ENCODE results near the gene CDH22. TPM values are rescaled to one million over a fixed set of nuclear protein-coding genes. Genes with fewer than 3 reads are reported as not detected.

The CDH22 gene
- total RNA-seq, 1 experiment from 2014 or later, result not detected

DNA sequence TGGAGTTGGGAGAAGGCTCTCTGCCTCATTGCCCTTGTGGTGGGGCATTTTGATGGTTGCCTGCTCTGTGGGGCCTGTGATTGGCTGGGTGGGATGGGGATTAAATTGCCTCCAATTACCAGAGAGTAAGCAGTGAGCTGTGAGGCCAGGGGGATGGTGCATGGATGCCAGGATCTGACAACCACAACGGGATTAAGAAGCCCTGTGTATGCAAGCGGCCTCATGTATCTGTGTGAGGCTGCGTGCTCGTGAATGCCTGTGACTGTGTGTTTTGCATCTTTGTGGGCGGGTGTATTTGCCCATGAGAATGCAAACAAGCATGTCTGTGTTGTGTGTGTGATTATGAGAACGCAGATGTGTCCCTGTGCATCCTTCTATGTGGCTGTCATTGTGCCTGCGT, 144.0 kb downstream of the CDH22 start:
- Histone ChIP-seq H3K4me3 (ENCODE audit: low read depth, low read length, poor library complexity, severe bottlenecking) (no peak overlapping the region), H3K4me1 (ENCODE audit: insufficient read depth, low read length, poor library complexity, severe bottlenecking) (no peaks in the 10 kb centered on the region), H3K36me3 (ENCODE audit: insufficient read depth, low read length, poor library complexity, severe bottlenecking) (no peaks in the 10 kb centered on the region), H3K9me3 (ENCODE audit: low read depth, low read length, poor library complexity, severe bottlenecking) (no peaks in the 10 kb centered on the region), H3K27me3 (replicated peaks; ENCODE audit: insufficient read depth, low read depth, low read length, poor library complexity) (peaks cover 7% of the 10 kb centered on the region), H3K27ac (ENCODE audit: low read depth, low read length, poor library complexity, severe bottlenecking) (no peak overlapping the region)
- CTCF ChIA-PET, result no interaction called here
- DNase-seq (ENCODE audit: low spot score), result no peak
- POLR2A ChIA-PET (ENCODE audit: low non-redundant PET), result no interaction called here
- intact Hi-C loops (cut with micrococcal nuclease; ENCODE audit: unreplicated experiment), result no loop called here
- BruUV-seq (replicated peaks), result no TSS peak
- TF ChIP-seq, protein P1, sequence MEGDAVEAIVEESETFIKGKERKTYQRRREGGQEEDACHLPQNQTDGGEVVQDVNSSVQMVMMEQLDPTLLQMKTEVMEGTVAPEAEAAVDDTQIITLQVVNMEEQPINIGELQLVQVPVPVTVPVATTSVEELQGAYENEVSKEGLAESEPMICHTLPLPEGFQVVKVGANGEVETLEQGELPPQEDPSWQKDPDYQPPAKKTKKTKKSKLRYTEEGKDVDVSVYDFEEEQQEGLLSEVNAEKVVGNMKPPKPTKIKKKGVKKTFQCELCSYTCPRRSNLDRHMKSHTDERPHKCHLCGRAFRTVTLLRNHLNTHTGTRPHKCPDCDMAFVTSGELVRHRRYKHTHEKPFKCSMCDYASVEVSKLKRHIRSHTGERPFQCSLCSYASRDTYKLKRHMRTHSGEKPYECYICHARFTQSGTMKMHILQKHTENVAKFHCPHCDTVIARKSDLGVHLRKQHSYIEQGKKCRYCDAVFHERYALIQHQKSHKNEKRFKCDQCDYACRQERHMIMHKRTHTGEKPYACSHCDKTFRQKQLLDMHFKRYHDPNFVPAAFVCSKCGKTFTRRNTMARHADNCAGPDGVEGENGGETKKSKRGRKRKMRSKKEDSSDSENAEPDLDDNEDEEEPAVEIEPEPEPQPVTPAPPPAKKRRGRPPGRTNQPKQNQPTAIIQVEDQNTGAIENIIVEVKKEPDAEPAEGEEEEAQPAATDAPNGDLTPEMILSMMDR (conservative IDR thresholded peaks at IDR 0.05; ENCODE audit: low read depth, low read length), result no peak
- no peak for TF ChIP-seq EZH2 (IDR thresholded peaks at IDR 0.05; ENCODE audit: borderline replicate concordance, low read depth, low read length, poor library complexity, severe bottlenecking)

DNA sequence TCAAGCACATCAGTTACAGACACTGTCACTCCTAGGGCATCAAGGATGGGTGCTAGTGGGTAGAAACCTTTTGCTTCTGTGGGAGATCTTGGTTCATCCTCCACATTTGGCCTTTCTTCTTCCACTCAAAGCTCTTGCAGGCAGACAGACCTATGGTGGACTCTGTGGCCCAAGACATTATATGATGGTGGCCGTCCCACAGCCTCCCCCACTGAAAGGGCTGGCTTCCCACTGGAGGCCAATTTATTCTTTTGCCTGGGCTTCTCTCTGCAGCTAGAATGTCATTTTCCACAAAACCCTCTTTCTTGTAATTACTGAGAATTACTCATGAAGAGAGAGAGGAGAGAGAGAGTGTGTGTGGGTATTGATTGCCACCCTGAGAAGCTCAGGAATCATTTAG, 146.4 kb downstream of the CDH22 start:
- TF ChIP-seq, protein P1 (conservative IDR thresholded peaks at IDR 0.05; ENCODE audit: low read depth, low read length), result no peak
- no peak for TF ChIP-seq EZH2 (IDR thresholded peaks at IDR 0.05; ENCODE audit: borderline replicate concordance, low read depth, low read length, poor library complexity, severe bottlenecking)
- no peak overlapping the region for H3K27ac ChIP-seq (ENCODE audit: low read depth, low read length, poor library complexity, severe bottlenecking)
- H3K9me3 ChIP-seq (ENCODE audit: low read depth, low read length, poor library complexity, severe bottlenecking), result no peaks in the 10 kb centered on the region
- BruUV-seq (replicated peaks), result no TSS peak
- CTCF ChIA-PET, result no interaction called here
- H3K4me3 ChIP-seq (ENCODE audit: low read depth, low read length, poor library complexity, severe bottlenecking), result no peak overlapping the region
- H3K36me3 ChIP-seq (ENCODE audit: insufficient read depth, low read length, poor library complexity, severe bottlenecking), result no peaks in the 10 kb centered on the region
- POLR2A ChIA-PET (ENCODE audit: low non-redundant PET), result no interaction called here
- DNase-seq (ENCODE audit: low spot score), result no peak
- peaks cover 7% of the 10 kb centered on the region for H3K27me3 ChIP-seq (replicated peaks; ENCODE audit: insufficient read depth, low read depth, low read length, poor library complexity)
- intact Hi-C loops (cut with micrococcal nuclease; ENCODE audit: unreplicated experiment), result no loop called here
- no peaks in the 10 kb centered on the region for H3K4me1 ChIP-seq (ENCODE audit: insufficient read depth, low read length, poor library complexity, severe bottlenecking)

DNA sequence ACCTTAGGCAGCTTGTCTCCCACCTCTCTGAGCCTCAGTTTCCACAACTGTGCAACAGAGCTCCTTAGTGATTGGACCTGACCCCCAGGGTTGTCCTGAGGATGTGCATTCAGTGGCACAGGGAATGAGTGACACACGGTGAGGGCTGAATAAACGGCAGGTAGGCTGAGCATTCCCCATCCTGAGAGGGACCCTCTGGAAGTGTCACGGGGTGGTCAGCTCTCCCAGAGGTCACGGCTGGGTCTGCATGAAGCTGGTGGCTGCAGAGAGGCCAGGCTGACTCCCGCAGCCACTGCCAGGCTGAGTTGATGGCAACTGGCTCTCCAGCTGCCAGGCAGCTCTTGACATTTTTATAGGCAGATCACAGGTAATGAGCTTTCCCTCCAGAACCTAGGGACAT, 147.6 kb downstream of the CDH22 start:
- no peaks in the 10 kb centered on the region for H3K4me1 ChIP-seq (ENCODE audit: insufficient read depth, low read length, poor library complexity, severe bottlenecking)
- no TSS peak for BruUV-seq (replicated peaks)
- intact Hi-C loops (cut with micrococcal nuclease; ENCODE audit: unreplicated experiment), result no loop called here
- H3K9me3 ChIP-seq (ENCODE audit: low read depth, low read length, poor library complexity, severe bottlenecking), result no peaks in the 10 kb centered on the region
- POLR2A ChIA-PET (ENCODE audit: low non-redundant PET), result no interaction called here
- CTCF ChIA-PET, result no interaction called here
- no peaks in the 10 kb centered on the region for H3K36me3 ChIP-seq (ENCODE audit: insufficient read depth, low read length, poor library complexity, severe bottlenecking)
- no peak for DNase-seq (ENCODE audit: low spot score)
- no peak overlapping the region for H3K4me3 ChIP-seq (ENCODE audit: low read depth, low read length, poor library complexity, severe bottlenecking)
- TF ChIP-seq EZH2 (IDR thresholded peaks at IDR 0.05; ENCODE audit: borderline replicate concordance, low read depth, low read length, poor library complexity, severe bottlenecking), result no peak
- TF ChIP-seq, protein P1 (conservative IDR thresholded peaks at IDR 0.05; ENCODE audit: low read depth, low read length), result no peak
- H3K27ac ChIP-seq (ENCODE audit: low read depth, low read length, poor library complexity, severe bottlenecking), result no peak overlapping the region
- H3K27me3 ChIP-seq (replicated peaks; ENCODE audit: insufficient read depth, low read depth, low read length, poor library complexity), result peaks cover 7% of the 10 kb centered on the region

All from A673 (cell line).